ENCODE measurements around the gene RPL12. TPM values are rescaled to one million over a fixed set of nuclear protein-coding genes. Genes with fewer than 3 reads are reported as not detected.

Gene RPL12
- total and polyA plus RNA-seq, 4 donors: 289 to 829 (median 485) TPM

GRCh38 chr9:127493592-127494303 is 42.5 kb upstream of the RPL12 start (continued):
- TF ChIP-seq SP1 (IDR thresholded peaks at IDR 0.05) (no peak), FOXA2 (IDR thresholded peaks at IDR 0.05) (no peak)

DNA sequence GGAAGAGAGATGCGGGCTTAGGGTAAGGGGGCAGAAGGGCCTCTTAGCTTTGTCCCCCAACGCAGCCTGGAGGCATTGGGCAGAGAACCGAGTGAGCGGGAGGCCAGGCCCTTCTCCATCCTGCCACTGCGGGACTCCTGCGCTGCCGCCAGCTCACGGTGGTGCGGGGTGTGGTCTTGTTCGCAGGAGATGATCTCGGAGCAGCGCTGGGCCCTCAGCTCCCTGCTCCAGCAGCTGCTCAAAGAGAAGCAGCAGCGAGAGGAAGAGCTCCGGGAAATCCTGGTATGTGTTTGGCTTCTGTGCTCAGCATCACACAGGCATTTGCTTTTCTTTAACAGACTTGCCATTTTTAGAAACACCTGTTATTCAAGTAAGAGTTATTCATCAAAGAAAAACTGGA is 41.4 kb upstream of the RPL12 start:
- TF ChIP-seq, protein P1, sequence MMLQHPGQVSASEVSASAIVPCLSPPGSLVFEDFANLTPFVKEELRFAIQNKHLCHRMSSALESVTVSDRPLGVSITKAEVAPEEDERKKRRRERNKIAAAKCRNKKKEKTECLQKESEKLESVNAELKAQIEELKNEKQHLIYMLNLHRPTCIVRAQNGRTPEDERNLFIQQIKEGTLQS (IDR thresholded peaks at IDR 0.05): no peak
- TF ChIP-seq RAD21 (IDR thresholded peaks at IDR 0.05): no peak
- no peak for TF ChIP-seq RXRA (IDR thresholded peaks at IDR 0.05)
- TF ChIP-seq SP1 (IDR thresholded peaks at IDR 0.05): no peak
- TF ChIP-seq MAX (IDR thresholded peaks at IDR 0.05): no peak
- TF ChIP-seq FOXA2 (IDR thresholded peaks at IDR 0.05): no peak
- TF ChIP-seq JUND (IDR thresholded peaks at IDR 0.05): no peak
- no peak for TF ChIP-seq FOXA1 (IDR thresholded peaks at IDR 0.05)
- TF ChIP-seq, protein P2, sequence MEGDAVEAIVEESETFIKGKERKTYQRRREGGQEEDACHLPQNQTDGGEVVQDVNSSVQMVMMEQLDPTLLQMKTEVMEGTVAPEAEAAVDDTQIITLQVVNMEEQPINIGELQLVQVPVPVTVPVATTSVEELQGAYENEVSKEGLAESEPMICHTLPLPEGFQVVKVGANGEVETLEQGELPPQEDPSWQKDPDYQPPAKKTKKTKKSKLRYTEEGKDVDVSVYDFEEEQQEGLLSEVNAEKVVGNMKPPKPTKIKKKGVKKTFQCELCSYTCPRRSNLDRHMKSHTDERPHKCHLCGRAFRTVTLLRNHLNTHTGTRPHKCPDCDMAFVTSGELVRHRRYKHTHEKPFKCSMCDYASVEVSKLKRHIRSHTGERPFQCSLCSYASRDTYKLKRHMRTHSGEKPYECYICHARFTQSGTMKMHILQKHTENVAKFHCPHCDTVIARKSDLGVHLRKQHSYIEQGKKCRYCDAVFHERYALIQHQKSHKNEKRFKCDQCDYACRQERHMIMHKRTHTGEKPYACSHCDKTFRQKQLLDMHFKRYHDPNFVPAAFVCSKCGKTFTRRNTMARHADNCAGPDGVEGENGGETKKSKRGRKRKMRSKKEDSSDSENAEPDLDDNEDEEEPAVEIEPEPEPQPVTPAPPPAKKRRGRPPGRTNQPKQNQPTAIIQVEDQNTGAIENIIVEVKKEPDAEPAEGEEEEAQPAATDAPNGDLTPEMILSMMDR (IDR thresholded peaks at IDR 0.05; ENCODE audit: low read depth, low read length, missing input control): no peak
- no peak for TF ChIP-seq HNF4G (IDR thresholded peaks at IDR 0.05)
- H3K4me1 ChIP-seq (ENCODE audit: control insufficient read depth in 4 of 4, insufficient read depth in 4 of 4, low read length in 3 of 4): peaks cover 0 to 3% (median 1%) of the 10 kb centered on the region in 4 donors
- H3K36me3 ChIP-seq (ENCODE audit: control insufficient read depth in 4 of 4, insufficient read depth in 3 of 4, low read depth in 1 of 4, low read length in 3 of 4): peaks cover 9 to 69% (median 25%) of the 10 kb centered on the region in 4 donors
- no peaks in the 10 kb centered on the region for H3K9me3 ChIP-seq (ENCODE audit: control insufficient read depth in 4 of 4, low read length in 3 of 4)
- no peak overlapping the region for H3K4me3 ChIP-seq (ENCODE audit: low read depth in 1 of 3, low read length in 3 of 3)
- DNase-seq (ENCODE audit: low spot score): no peak
- WGBS: 96% methylated on average over 14 of the region's 14 CpGs
- H3K27me3 ChIP-seq (ENCODE audit: control insufficient read depth in 4 of 4, insufficient read depth in 4 of 4, low read length in 3 of 4): no peaks in the 10 kb centered on the region
- no peak overlapping the region for H3K27ac ChIP-seq (ENCODE audit: low read depth in 1 of 2, low read length in 2 of 2)
- no peak overlapping the region for H3K9ac ChIP-seq (ENCODE audit: low read depth in 1 of 2, low read length in 2 of 2)

DNA sequence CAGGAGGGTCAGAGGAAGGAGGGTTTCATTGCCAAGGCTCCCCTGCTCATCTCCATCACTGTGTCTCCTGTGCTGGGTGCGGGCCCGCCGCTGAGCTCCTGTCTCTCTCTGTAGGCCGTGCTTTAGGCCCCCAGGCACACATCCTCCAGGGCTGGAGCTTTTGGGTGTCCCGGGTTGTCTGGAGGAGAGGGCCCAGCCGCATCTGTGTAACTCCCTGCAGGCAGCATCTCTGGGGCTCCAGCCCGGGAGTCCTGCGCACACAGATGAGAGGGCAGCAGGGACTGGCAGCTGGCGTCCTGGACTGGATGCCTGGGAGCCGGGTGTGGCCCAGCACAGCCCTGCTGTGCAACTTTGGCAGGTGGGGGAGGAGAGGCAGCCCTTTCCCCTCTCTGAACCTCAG is 40.3 kb upstream of the RPL12 start:
- Histone ChIP-seq H3K4me3 (ENCODE audit: low read depth in 1 of 3, low read length in 3 of 3) (no peak overlapping the region), H3K27ac (ENCODE audit: low read depth in 1 of 2, low read length in 2 of 2) (no peak overlapping the region), H3K4me1 (ENCODE audit: control insufficient read depth in 4 of 4, insufficient read depth in 4 of 4, low read length in 3 of 4) (peaks cover 0 to 3% (median 1%) of the 10 kb centered on the region in 4 donors), H3K9ac (ENCODE audit: low read depth in 1 of 2, low read length in 2 of 2) (no peak overlapping the region), H3K9me3 (ENCODE audit: control insufficient read depth in 4 of 4, low read length in 3 of 4) (no peaks in the 10 kb centered on the region), H3K27me3 (ENCODE audit: control insufficient read depth in 4 of 4, insufficient read depth in 4 of 4, low read length in 3 of 4) (no peaks in the 10 kb centered on the region), H3K36me3 (ENCODE audit: control insufficient read depth in 4 of 4, insufficient read depth in 3 of 4, low read depth in 1 of 4, low read length in 3 of 4) (peaks cover 9 to 68% (median 21%) of the 10 kb centered on the region in 4 donors)
- no peak for DNase-seq (ENCODE audit: low spot score)
- no peak for TF ChIP-seq JUND (IDR thresholded peaks at IDR 0.05)
- TF ChIP-seq HNF4G (IDR thresholded peaks at IDR 0.05): no peak
- no peak for TF ChIP-seq HNF4A (conservative IDR thresholded peaks at IDR 0.05)
- no peak for TF ChIP-seq REST (IDR thresholded peaks at IDR 0.05)
- TF ChIP-seq RAD21 (IDR thresholded peaks at IDR 0.05): no peak
- no peak for TF ChIP-seq ZBTB33 (IDR thresholded peaks at IDR 0.05)
- TF ChIP-seq MAX (IDR thresholded peaks at IDR 0.05): no peak
- no peak for TF ChIP-seq YY1 (IDR thresholded peaks at IDR 0.05)
- 95% methylated on average over 10 of the region's 10 CpGs for WGBS
